ENCODE results near the gene STEAP1B. TPM values are rescaled to one million over a fixed set of nuclear protein-coding genes. Genes with fewer than 3 reads are reported as not detected.
"Not testable (repeated sequence)": the region's sequence is repeated elsewhere in the genome, so short reads cannot be mapped to it uniquely, and the experiment has no call there.

The STEAP1B gene
- total RNA-seq, 1 experiment from 2014 or later: not detected

DNA sequence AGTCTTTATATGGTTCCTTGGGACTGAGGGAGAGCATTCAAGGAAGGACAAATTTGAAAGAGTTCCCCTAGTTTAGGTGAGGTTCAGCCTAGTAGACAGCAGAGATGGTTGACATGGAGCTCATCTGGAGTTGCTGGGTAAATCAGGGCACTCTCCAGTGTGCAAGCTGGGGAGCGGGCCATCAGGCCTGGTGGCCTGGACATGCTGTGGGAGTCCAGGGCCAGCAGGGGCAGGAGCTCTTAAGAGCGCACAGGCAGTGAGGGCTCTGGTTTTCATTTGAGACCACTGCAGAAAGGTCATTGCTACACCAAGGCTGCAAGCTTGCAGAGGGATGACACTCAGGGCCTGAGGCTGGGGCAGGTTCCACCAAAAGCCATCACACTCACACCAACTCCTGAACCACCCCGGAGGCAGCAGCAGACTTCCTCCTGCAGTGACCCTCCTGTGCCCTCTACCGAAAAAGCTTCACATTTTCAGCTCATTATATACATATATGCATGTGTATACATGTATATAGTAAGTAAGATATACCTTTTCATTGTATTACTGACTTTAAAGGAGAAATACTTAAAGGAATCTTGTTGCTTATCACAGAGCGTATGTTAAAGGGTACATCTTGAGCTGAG, 39.5 kb downstream of the STEAP1B start:
- Histone ChIP-seq H3K27me3 (ENCODE audit: low read length) (no peaks in the 10 kb centered on the region), H3K27ac (ENCODE audit: low read length) (no peak overlapping the region), H3K4me2 (ENCODE audit: low read depth, low read length, poor library complexity, severe bottlenecking) (no peak overlapping the region), H4K20me1 (ENCODE audit: insufficient read depth, low read depth, low read length) (no peaks in the 10 kb centered on the region), H3K9me2 (replicated peaks; ENCODE audit: insufficient read depth, low read length) (no peaks in the 10 kb centered on the region), H3K4me1 (ENCODE audit: low read length) (no peaks in the 10 kb centered on the region), H3K9ac (ENCODE audit: low read length) (no peak overlapping the region), H3K36me3 (ENCODE audit: insufficient read depth, low read length) (no peaks in the 10 kb centered on the region), H3K9me3 (ENCODE audit: low read length) (no peaks in the 10 kb centered on the region), H3K79me2 (ENCODE audit: low read length) (no peaks in the 10 kb centered on the region), H3K4me3 (ENCODE audit: low read length) (no peak overlapping the region), H2AFZ (ENCODE audit: low read length) (no peak overlapping the region)
- no peak for DNase-seq

DNA sequence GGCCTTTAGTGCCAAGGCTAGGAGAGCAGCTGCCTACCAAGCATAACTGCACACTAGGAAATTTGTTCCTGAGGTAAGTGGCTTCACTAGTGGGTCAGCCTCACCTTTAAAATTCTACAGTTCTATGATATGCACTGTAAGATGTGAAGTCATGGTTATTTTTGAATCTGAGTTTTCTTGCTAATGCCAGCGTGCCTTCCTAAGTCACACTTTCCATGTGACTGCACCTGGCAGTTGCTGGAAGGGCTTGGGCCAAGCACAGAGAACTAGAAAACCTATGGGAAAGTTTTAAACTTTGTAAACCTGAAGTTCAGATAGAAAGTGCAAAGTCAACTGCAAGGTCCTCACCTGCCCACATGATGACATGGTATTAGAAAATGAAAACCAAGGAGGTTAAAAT, 42.5 kb downstream of the STEAP1B start:
- H4K20me1 ChIP-seq (ENCODE audit: insufficient read depth, low read depth, low read length): no peaks in the 10 kb centered on the region
- no peak overlapping the region for H3K4me2 ChIP-seq (ENCODE audit: low read depth, low read length, poor library complexity, severe bottlenecking)
- H3K9ac ChIP-seq (ENCODE audit: low read length): no peak overlapping the region
- no peaks in the 10 kb centered on the region for H3K36me3 ChIP-seq (ENCODE audit: insufficient read depth, low read length)
- no peak for DNase-seq
- peaks cover 8% of the 10 kb centered on the region for H3K4me1 ChIP-seq (ENCODE audit: low read length)
- no peak overlapping the region for H3K4me3 ChIP-seq (ENCODE audit: low read length)
- H3K27me3 ChIP-seq (ENCODE audit: low read length): no peaks in the 10 kb centered on the region
- H2AFZ ChIP-seq (ENCODE audit: low read length): no peak overlapping the region
- no peaks in the 10 kb centered on the region for H3K9me2 ChIP-seq (replicated peaks; ENCODE audit: insufficient read depth, low read length)
- no peaks in the 10 kb centered on the region for H3K79me2 ChIP-seq (ENCODE audit: low read length)
- no peaks in the 10 kb centered on the region for H3K9me3 ChIP-seq (ENCODE audit: low read length)
- no peak overlapping the region for H3K27ac ChIP-seq (ENCODE audit: low read length)

DNA sequence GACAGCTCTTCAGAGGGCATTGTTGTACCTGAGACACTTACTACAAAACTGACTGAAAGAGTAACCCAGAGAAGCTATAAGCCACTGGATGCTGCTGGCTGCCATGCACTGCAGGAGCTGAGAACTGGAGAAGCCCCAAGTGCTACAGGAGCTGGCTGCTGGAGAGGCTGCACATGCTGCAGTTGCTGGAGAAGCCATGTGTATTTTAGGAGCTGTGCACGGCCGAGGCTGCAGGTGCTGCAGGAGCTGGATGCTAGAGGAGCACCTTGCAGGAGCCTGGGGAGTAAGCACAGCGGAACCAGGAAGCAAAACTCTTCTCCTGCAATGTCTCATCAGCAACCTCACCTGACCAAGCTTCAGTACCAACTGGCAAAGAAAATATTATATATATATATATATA, 45.5 kb downstream of the STEAP1B start:
- H3K27ac ChIP-seq (ENCODE audit: low read length): no peak overlapping the region
- H3K79me2 ChIP-seq (ENCODE audit: low read length): no peaks in the 10 kb centered on the region
- no peak for DNase-seq
- H3K4me1 ChIP-seq (ENCODE audit: low read length): peaks cover 18% of the 10 kb centered on the region
- no peaks in the 10 kb centered on the region for H3K9me2 ChIP-seq (replicated peaks; ENCODE audit: insufficient read depth, low read length)
- H3K4me3 ChIP-seq (ENCODE audit: low read length): no peak overlapping the region
- H3K9ac ChIP-seq (ENCODE audit: low read length): no peak overlapping the region
- H4K20me1 ChIP-seq (ENCODE audit: insufficient read depth, low read depth, low read length): no peaks in the 10 kb centered on the region
- H3K27me3 ChIP-seq (ENCODE audit: low read length): no peaks in the 10 kb centered on the region
- H2AFZ ChIP-seq (ENCODE audit: low read length): no peak overlapping the region
- H3K4me2 ChIP-seq (ENCODE audit: low read depth, low read length, poor library complexity, severe bottlenecking): no peak overlapping the region
- H3K36me3 ChIP-seq (ENCODE audit: insufficient read depth, low read length): no peaks in the 10 kb centered on the region
- no peaks in the 10 kb centered on the region for H3K9me3 ChIP-seq (ENCODE audit: low read length)

DNA sequence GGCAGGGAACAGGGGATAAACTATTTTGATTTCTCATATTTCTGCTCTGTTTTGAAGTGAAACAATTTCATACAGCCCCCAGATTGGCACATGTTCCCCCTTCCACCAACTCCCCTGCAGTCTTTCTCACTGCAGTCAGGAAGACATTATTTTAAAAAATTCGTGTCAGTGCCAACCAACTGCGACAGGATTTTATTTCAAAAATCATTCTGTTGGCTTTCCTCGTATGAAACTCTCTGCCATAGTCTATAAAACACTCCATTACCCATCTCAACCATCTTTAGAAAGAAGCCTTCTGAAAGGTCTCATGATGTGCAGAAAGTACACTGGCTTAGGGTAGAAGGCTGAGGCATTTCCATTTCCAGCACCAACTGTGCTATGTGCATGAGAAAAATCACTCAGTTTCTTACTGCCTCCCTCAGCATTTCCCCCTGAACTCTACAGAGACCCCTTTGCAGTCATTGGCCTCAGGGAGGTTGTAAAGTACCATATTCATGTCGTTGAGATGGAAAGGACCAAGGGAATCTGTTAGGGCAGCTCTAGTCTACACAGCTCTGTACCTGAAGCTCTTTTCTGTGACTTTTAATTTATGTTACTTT, 46.9 kb downstream of the STEAP1B start:
- no peaks in the 10 kb centered on the region for H3K36me3 ChIP-seq (ENCODE audit: insufficient read depth, low read length)
- peak; percentile 52 for DNase-seq
- peak overlapping the region; percentile 84 for H2AFZ ChIP-seq (ENCODE audit: low read length)

DNA sequence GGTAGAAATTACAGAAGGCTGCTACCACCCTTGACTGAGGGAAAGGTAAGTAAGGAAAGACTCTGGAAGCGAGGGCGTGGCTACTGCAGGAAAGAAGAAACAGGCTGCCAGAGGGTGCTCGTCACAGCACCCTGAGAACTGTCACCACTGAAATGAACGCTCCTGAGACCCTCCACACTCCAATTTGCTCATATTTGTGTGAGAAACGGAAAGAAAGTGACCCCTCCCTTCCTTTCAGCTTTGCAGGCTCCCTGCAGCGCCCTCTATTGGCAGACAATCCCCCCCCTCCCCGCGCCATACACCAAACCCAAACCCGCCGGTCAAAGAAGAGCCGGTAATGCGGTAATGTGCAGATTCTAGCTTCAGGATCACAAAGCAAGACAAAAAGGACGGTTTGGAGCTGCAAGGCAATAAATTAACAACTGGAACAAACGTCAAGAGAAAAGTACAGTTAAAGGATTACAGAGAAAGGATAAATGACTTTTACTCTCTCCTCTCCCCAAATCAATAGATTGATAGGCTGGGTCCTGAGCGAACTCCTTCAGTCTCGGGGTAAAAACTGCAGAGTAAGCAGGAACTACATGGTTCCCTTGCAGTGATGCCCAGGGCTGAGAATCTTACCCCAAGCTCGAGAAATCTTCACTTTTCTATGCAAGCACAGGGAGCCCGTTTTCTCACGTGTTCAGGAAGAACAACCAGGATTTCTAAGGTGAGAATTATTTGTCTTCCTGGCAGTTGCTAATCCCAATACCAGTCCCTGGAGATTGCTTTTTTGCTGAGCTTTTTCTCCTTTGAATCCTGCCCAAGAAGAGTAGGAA, 47.6 kb downstream of the STEAP1B start:
- H3K27ac ChIP-seq (ENCODE audit: low read length): peak overlapping the region; percentile 31
- H3K27me3 ChIP-seq (ENCODE audit: low read length): no peaks in the 10 kb centered on the region
- no peaks in the 10 kb centered on the region for H4K20me1 ChIP-seq (ENCODE audit: insufficient read depth, low read depth, low read length)
- no peaks in the 10 kb centered on the region for H3K9me2 ChIP-seq (replicated peaks; ENCODE audit: insufficient read depth, low read length)
- peak overlapping the region; percentile 75 for H3K4me2 ChIP-seq (ENCODE audit: low read depth, low read length, poor library complexity, severe bottlenecking)
- peaks cover 30% of the 10 kb centered on the region for H3K4me1 ChIP-seq (ENCODE audit: low read length)
- H3K36me3 ChIP-seq (ENCODE audit: insufficient read depth, low read length): no peaks in the 10 kb centered on the region
- H3K9ac ChIP-seq (ENCODE audit: low read length): peak overlapping the region; percentile 61
- H3K9me3 ChIP-seq (ENCODE audit: low read length): no peaks in the 10 kb centered on the region
- peak overlapping the region; percentile 63 for H3K4me3 ChIP-seq (ENCODE audit: low read length)
- peak; percentile 92 for DNase-seq
- H2AFZ ChIP-seq (ENCODE audit: low read length): peak overlapping the region; percentile 84
- no peaks in the 10 kb centered on the region for H3K79me2 ChIP-seq (ENCODE audit: low read length)

More for the DNA sequence above, 46.9 kb downstream of the STEAP1B start:
- peak overlapping the region; percentile 75 for H3K4me2 ChIP-seq (ENCODE audit: low read depth, low read length, poor library complexity, severe bottlenecking)
- H3K9me3 ChIP-seq (ENCODE audit: low read length): no peaks in the 10 kb centered on the region
- H4K20me1 ChIP-seq (ENCODE audit: insufficient read depth, low read depth, low read length): no peaks in the 10 kb centered on the region
- H3K9ac ChIP-seq (ENCODE audit: low read length): peak overlapping the region; percentile 61
- no peaks in the 10 kb centered on the region for H3K79me2 ChIP-seq (ENCODE audit: low read length)
- no peaks in the 10 kb centered on the region for H3K9me2 ChIP-seq (replicated peaks; ENCODE audit: insufficient read depth, low read length)
- H3K4me1 ChIP-seq (ENCODE audit: low read length): peaks cover 23% of the 10 kb centered on the region
- H3K27ac ChIP-seq (ENCODE audit: low read length): no peak overlapping the region
- no peaks in the 10 kb centered on the region for H3K27me3 ChIP-seq (ENCODE audit: low read length)
- peak overlapping the region; percentile 63 for H3K4me3 ChIP-seq (ENCODE audit: low read length)

DNA sequence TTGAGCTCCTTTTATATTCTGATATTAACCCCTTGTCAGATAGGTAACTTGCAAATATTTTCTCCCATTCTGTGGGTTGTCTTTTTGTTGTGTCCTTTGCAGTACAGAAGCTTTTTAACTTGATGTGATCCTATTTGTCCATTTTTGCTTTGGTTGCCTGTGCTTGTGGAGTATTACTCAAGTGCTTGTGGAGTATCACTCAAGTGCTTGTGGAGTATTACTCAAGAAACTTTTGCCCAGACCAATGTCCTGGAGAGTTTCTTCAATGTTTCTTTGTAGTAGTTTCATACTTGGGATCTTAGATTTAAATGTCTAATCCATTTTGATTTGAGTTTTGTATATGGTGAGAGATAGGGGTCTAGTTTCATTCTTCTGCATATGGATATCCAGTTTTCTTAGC, 50.0 kb downstream of the STEAP1B start:
- H3K9me3 ChIP-seq (ENCODE audit: low read length); H3K9ac ChIP-seq (ENCODE audit: low read length); H3K4me2 ChIP-seq (ENCODE audit: low read depth, low read length, poor library complexity, severe bottlenecking); H3K36me3 ChIP-seq (ENCODE audit: insufficient read depth, low read length); H3K79me2 ChIP-seq (ENCODE audit: low read length); H3K4me3 ChIP-seq (ENCODE audit: low read length); H3K27me3 ChIP-seq (ENCODE audit: low read length); H4K20me1 ChIP-seq (ENCODE audit: insufficient read depth, low read depth, low read length); H2AFZ ChIP-seq (ENCODE audit: low read length); DNase-seq; H3K9me2 ChIP-seq (replicated peaks; ENCODE audit: insufficient read depth, low read length): not testable (repeated sequence)
- Histone ChIP-seq H3K27ac (ENCODE audit: low read length) (peak overlapping the region; percentile 20; the same call in 1 of the 2 replicates), H3K4me1 (ENCODE audit: low read length) (peaks cover 54% of the 10 kb centered on the region)

DNA sequence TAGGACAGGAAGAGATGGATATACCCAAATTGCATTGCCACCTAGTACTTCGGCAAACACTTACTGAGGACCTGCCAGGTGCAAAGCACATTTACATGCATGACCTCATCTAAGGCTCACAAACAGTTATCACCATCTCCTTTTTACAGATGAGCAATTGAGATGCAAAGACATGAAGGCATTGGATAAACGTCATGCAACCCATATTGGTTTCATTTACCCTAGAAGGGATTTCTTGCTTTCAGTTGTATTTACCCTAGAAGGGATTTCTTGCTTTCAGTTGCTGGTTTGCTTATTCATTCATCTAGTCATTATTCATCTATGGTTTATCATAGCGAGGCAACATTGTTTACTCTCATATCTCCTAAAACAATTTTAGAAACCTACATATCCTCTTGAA, 52.2 kb downstream of the STEAP1B start:
- Histone ChIP-seq H3K27ac (ENCODE audit: low read length) (peak overlapping the region; percentile 97), H3K4me2 (ENCODE audit: low read depth, low read length, poor library complexity, severe bottlenecking) (peak overlapping the region; percentile 64), H3K9ac (ENCODE audit: low read length) (peak overlapping the region; percentile 34), H3K9me3 (ENCODE audit: low read length) (no peaks in the 10 kb centered on the region), H3K4me3 (ENCODE audit: low read length) (peak overlapping the region; percentile 30), H2AFZ (ENCODE audit: low read length) (peak overlapping the region; percentile 51), H3K27me3 (ENCODE audit: low read length) (no peaks in the 10 kb centered on the region), H4K20me1 (ENCODE audit: insufficient read depth, low read depth, low read length) (no peaks in the 10 kb centered on the region), H3K4me1 (ENCODE audit: low read length) (peaks cover 70% of the 10 kb centered on the region), H3K36me3 (ENCODE audit: insufficient read depth, low read length) (no peaks in the 10 kb centered on the region), H3K9me2 (replicated peaks; ENCODE audit: insufficient read depth, low read length) (no peaks in the 10 kb centered on the region), H3K79me2 (ENCODE audit: low read length) (no peaks in the 10 kb centered on the region)
- peak; percentile 77 for DNase-seq

DNA sequence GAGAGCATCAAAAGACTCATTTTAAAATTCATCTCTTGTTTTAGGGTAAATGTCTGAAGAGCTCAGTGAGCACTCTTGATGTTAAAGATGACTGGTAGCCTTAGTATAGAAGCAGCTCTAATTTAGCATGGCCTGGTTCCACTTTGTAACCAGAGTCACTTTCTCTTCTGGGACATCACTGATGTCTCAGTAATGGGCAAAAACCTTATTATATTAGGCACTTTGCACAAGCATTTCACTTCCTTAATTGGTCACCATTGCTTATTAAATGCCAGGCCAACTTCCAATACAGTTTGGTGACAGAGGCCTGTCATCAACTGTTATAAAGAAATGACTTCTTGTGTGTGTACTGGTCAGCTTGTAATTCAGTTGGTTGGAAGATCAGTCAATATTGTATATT, 53.0 kb downstream of the STEAP1B start:
- peak; percentile 86 for DNase-seq
- H3K27me3 ChIP-seq (ENCODE audit: low read length): no peaks in the 10 kb centered on the region
- peak overlapping the region; percentile 72 for H3K9ac ChIP-seq (ENCODE audit: low read length)
- peak overlapping the region; percentile 97 for H3K27ac ChIP-seq (ENCODE audit: low read length)
- H3K79me2 ChIP-seq (ENCODE audit: low read length): no peaks in the 10 kb centered on the region
- H4K20me1 ChIP-seq (ENCODE audit: insufficient read depth, low read depth, low read length): no peaks in the 10 kb centered on the region
- no peaks in the 10 kb centered on the region for H3K36me3 ChIP-seq (ENCODE audit: insufficient read depth, low read length)
- H3K4me2 ChIP-seq (ENCODE audit: low read depth, low read length, poor library complexity, severe bottlenecking): peak overlapping the region; percentile 64
- H3K4me1 ChIP-seq (ENCODE audit: low read length): peaks cover 64% of the 10 kb centered on the region
- H2AFZ ChIP-seq (ENCODE audit: low read length): peak overlapping the region; percentile 32; the same call in 1 of the 2 replicates
- peak overlapping the region; percentile 47 for H3K4me3 ChIP-seq (ENCODE audit: low read length)
- no peaks in the 10 kb centered on the region for H3K9me2 ChIP-seq (replicated peaks; ENCODE audit: insufficient read depth, low read length)
- no peaks in the 10 kb centered on the region for H3K9me3 ChIP-seq (ENCODE audit: low read length)

Data from Karpas-422 (cell line).